OCI-LY1 (cell line): ENCODE measurements around the gene HSPA8.

Experiments
- H2AFZ ChIP-seq: fragments of 200-600 bp; sonication (generic), shearing (Covaris generic); 2 replicates; pipeline ENCODE4 v1.6.0; 2014; ENCODE audit warnings: antibody characterized with exemption, mild to moderate bottlenecking, low read length
- H3F3A ChIP-seq: fragments of 200-600 bp; sonication (generic), shearing (Covaris generic); 2 replicates; pipeline ENCODE4 v1.6.0; 2014; ENCODE audit warnings: mild to moderate bottlenecking, antibody characterized with exemption, low read length, moderate library complexity; ENCODE audit not compliant: insufficient read depth
- H3K27ac ChIP-seq: fragments of 200-600 bp; sonication (generic); 2 replicates; pipeline ENCODE4 v1.5.1; 2014; ENCODE audit warnings: low read length, mixed run types, mild to moderate bottlenecking, low read depth; ENCODE audit not compliant: poor library complexity, severe bottlenecking
- H3K27me3 ChIP-seq: fragments of 200-600 bp; sonication (generic); 2 replicates; pipeline ENCODE4 v1.6.0; 2014; ENCODE audit warnings: antibody characterized with exemption, mild to moderate bottlenecking, low read length, moderate library complexity; ENCODE audit not compliant: insufficient read depth
- H3K36me3 ChIP-seq: fragments of 200-600 bp; sonication (generic); 2 replicates; pipeline ENCODE4 v1.6.1; 2014; ENCODE audit warnings: mild to moderate bottlenecking, antibody characterized with exemption, low read length, moderate library complexity, mixed read lengths; ENCODE audit not compliant: insufficient read depth
- H3K4me1 ChIP-seq: fragments of 200-600 bp; sonication (generic); 2 replicates; pipeline ENCODE4 v1.5.1; 2014; ENCODE audit warnings: mild to moderate bottlenecking, low read length, moderate library complexity; ENCODE audit not compliant: insufficient read depth, severe bottlenecking
- H3K4me2 ChIP-seq: fragments of 200-600 bp; sonication (generic), shearing (Covaris generic); 2 replicates; pipeline ENCODE4 v1.6.1; 2014; ENCODE audit warnings: low read length
- H3K4me3 ChIP-seq: fragments of 200-600 bp; sonication (generic); 2 replicates; pipeline ENCODE4 v1.5.1; 2014; ENCODE audit warnings: low read length, low read depth, mild to moderate bottlenecking, mixed read lengths; ENCODE audit not compliant: poor library complexity, severe bottlenecking
- H3K79me2 ChIP-seq: fragments of 200-600 bp; shearing (Covaris generic); 2 replicates; pipeline ENCODE4 v1.6.1; 2016; ENCODE audit warnings: mixed run types, low read length, mixed read lengths; ENCODE audit not compliant: insufficient read depth
- H3K9ac ChIP-seq: fragments of 200-600 bp; sonication (generic), shearing (Covaris generic); 2 replicates; pipeline ENCODE4 v1.6.1; 2014; ENCODE audit warnings: mild to moderate bottlenecking, low read length, mixed read lengths
- H3K9me2 ChIP-seq: fragments of 200-600 bp; sonication (generic), shearing (Covaris generic); 2 replicates; pipeline ENCODE4 v1.6.1; 2014; ENCODE audit warnings: low read depth, mild to moderate bottlenecking, low read length, mixed read lengths
- H3K9me3 ChIP-seq: fragments of 200-600 bp; shearing (Covaris generic); 2 replicates; pipeline ENCODE4 v1.6.1; 2014; ENCODE audit warnings: low read length, mixed read lengths
- H4K20me1 ChIP-seq: fragments of 200-600 bp; sonication (generic), shearing (Covaris generic); 2 replicates; pipeline ENCODE4 v1.6.0; 2016; ENCODE audit warnings: mild to moderate bottlenecking, low read length; ENCODE audit not compliant: insufficient read depth
- CTCF ChIP-seq: fragments of 200-600 bp; sonication (generic), shearing (Covaris generic); IDR thresholded peaks from 2 replicates; pipeline ENCODE4 v1.5.1; 2017; ENCODE audit warnings: mild to moderate bottlenecking, antibody characterized with exemption, low read length, moderate library complexity, mixed read lengths
- EZH2 ChIP-seq: fragments of 200-600 bp; sonication (generic), shearing (Covaris generic); IDR thresholded peaks from 2 replicates; pipeline ENCODE4 v1.8.0; 2017; ENCODE audit warnings: borderline replicate concordance, mixed run types, mild to moderate bottlenecking, antibody characterized with exemption, low read length, moderate library complexity, mixed read lengths

Gene HSPA8

GRCh38 chr11:123051146-123051545 lies 10.8 kb downstream of the HSPA8 start:
- H3F3A ChIP-seq = peaks cover 14% of the 10 kb centered on the region; the same call in 1 of the 2 replicates
- no peak overlapping the region for H3K9ac ChIP-seq
- TF ChIP-seq CTCF (no peak), EZH2 (no peak)
- H2AFZ ChIP-seq = no peak overlapping the region
- H3K27ac ChIP-seq = no peak overlapping the region
- no peak overlapping the region for H3K4me3 ChIP-seq
- peaks cover 23% of the 10 kb centered on the region for H3K36me3 ChIP-seq
- H3K9me2 ChIP-seq = no peaks in the 10 kb centered on the region
- H3K79me2 ChIP-seq = no peaks in the 10 kb centered on the region
- no peak overlapping the region for H3K4me2 ChIP-seq
- no peaks in the 10 kb centered on the region for H3K27me3 ChIP-seq
- H4K20me1 ChIP-seq = no peaks in the 10 kb centered on the region
- H3K9me3 ChIP-seq = no peaks in the 10 kb centered on the region
- no peaks in the 10 kb centered on the region for H3K4me1 ChIP-seq

- no peaks in the 10 kb centered on the region for H3K9me3 ChIP-seq
- TF ChIP-seq EZH2 (no peak), CTCF (no peak)
- no peaks in the 10 kb centered on the region for H3K4me1 ChIP-seq
- H3K27me3 ChIP-seq = no peaks in the 10 kb centered on the region
- no peak overlapping the region for H2AFZ ChIP-seq
- no peaks in the 10 kb centered on the region for H3K36me3 ChIP-seq
- no peak overlapping the region for H3K4me3 ChIP-seq
- H3F3A ChIP-seq = no peaks in the 10 kb centered on the region
- no peak overlapping the region for H3K4me2 ChIP-seq
- H4K20me1 ChIP-seq = no peaks in the 10 kb centered on the region
- no peak overlapping the region for H3K9ac ChIP-seq
- H3K27ac ChIP-seq = no peak overlapping the region
- H3K9me2 ChIP-seq = no peaks in the 10 kb centered on the region
- no peaks in the 10 kb centered on the region for H3K79me2 ChIP-seq
Observed at GRCh38 chr11:123047947-123048293, 14.0 kb downstream of the HSPA8 start.

- Histone ChIP-seq H3K27me3 (no peaks in the 10 kb centered on the region), H3K27ac (no peak overlapping the region), H3K79me2 (no peaks in the 10 kb centered on the region), H3F3A (no peaks in the 10 kb centered on the region), H3K4me2 (no peak overlapping the region), H3K4me1 (no peaks in the 10 kb centered on the region), H3K9me2 (no peaks in the 10 kb centered on the region), H2AFZ (no peak overlapping the region), H4K20me1 (no peaks in the 10 kb centered on the region), H3K9ac (no peak overlapping the region), H3K36me3 (no peaks in the 10 kb centered on the region), H3K4me3 (no peak overlapping the region), H3K9me3 (no peaks in the 10 kb centered on the region)
- TF ChIP-seq EZH2 (no peak), CTCF (no peak)
Observed at GRCh38 chr11:123047266-123047946, 14.5 kb downstream of the HSPA8 start.
